D721Med (cell line): ENCODE results near the gene ABCB11.

Source experiments
- DNase-seq: peaks from one replicate; pipeline ENCODE4 v3.0.0; 2011; ENCODE audit warnings: low spot score; ENCODE audit not compliant: insufficient read length
- FAIRE-seq: peaks from 2 replicates; lab custom pipeline; 2011; peaks lifted over from hg19 to GRCh38; lab: Jason Lieb, UNC
- CTCF ChIP-seq: IDR thresholded peaks from 2 replicates; pipeline ENCODE4 v1.5.1; 2012; ENCODE audit warnings: mild to moderate bottlenecking, control low read depth; ENCODE audit not compliant: insufficient read depth; ENCODE audit errors: missing control alignments

Gene ABCB11

GRCh38 chr2:169006665-169007064, 24.5 kb downstream of the ABCB11 start:
- FAIRE-seq (peak; percentile 63), DNase-seq (no peak)
- TF ChIP-seq CTCF: no peak

GRCh38 chr2:169005994-169006393, 25.1 kb downstream of the ABCB11 start:
- TF ChIP-seq CTCF: no peak
- FAIRE-seq (no peak), DNase-seq (no peak)

GRCh38 chr2:169005080-169005598, 26.0 kb downstream of the ABCB11 start:
- no peak for FAIRE-seq
- DNase-seq: no peak
- TF ChIP-seq CTCF: no peak

GRCh38 chr2:169002161-169002738, 28.9 kb downstream of the ABCB11 start:
- DNase-seq: no peak
- FAIRE-seq: no peak
- no peak for TF ChIP-seq CTCF

- DNase-seq: no peak
- no peak for FAIRE-seq
- TF ChIP-seq CTCF: no peak
These were observed 29.9 kb downstream of the ABCB11 start for GRCh38 chr2:169001116-169001815.

GRCh38 chr2:168999668-169000213, 31.4 kb downstream of the ABCB11 start:
- DNase-seq (no peak), FAIRE-seq (peak; percentile 11)
- TF ChIP-seq CTCF: no peak

GRCh38 chr2:168998609-168999211, 32.4 kb downstream of the ABCB11 start:
- FAIRE-seq: no peak
- DNase-seq: no peak
- TF ChIP-seq CTCF: no peak
